ENCODE results near the gene TYW1.
A peak's percentile ranks its signal among the peaks of the same experiment; 100 is the strongest.
"Not testable (repeated sequence)": the region's sequence is repeated elsewhere in the genome, so short reads cannot be mapped to it uniquely, and the experiment has no call there.

Gene TYW1

DNA sequence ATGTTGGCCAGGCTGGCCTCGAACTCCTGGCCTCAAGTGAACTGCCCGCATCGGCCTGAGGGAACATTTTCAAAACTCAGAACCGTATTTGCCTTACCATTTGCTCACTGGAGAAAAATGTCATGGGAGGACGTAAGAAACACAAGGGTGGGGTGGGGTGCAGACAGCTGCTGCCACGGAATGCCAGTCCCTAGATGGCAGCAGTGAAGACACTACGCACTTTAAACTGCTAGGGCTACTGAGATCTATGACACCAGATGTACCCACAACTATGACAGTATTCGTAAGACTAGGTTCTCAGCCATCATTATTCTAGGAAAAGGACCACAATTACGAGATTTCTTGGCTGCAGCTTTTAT lies 2.0 kb upstream of the TYW1 start:
- DNase-seq (ENCODE audit: low spot score): not testable (repeated sequence)

DNA sequence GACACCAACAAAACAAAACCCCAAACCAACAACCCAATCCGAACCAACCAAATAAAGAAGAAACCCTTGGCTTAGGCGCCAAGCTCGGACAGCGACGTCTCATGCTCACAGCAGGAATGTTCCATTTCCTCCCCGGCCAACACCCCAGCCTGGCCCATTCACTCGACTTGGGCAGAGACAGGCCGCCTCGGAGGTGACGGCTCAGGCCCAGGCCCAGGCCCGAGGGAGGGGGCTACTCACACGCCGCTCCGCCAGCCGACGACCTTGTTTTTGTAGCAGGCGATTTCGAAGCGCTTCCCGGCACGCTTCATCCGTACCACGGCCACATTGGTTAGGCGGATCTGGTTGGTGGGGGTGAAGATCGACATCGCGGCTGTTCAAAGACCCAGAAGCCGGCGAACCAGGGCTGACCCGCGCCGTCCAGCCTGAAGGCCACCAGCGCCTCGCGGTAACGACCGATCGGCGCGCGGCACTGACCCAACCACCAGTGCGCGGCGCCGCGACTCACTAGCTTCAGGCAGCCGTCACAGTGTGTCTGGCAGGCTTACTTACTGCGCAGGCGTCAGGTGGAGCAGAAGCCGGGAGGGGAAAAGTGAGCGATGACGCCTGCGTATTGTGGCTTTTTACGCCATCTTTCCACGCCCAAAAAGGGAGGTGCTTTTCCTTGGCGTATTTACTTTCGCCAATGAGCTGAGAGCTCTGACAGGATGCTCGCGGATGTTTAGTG lies 1.4 kb upstream of the TYW1 start, which contains the start of gene SBDS:
Gene SBDS (minus strand): TSS at position 537 of the 727 bp plus-strand sequence. CDS start 169 bp downstream, at position 368.
- peak; percentile 81 for DNase-seq (ENCODE audit: low spot score)

DNA sequence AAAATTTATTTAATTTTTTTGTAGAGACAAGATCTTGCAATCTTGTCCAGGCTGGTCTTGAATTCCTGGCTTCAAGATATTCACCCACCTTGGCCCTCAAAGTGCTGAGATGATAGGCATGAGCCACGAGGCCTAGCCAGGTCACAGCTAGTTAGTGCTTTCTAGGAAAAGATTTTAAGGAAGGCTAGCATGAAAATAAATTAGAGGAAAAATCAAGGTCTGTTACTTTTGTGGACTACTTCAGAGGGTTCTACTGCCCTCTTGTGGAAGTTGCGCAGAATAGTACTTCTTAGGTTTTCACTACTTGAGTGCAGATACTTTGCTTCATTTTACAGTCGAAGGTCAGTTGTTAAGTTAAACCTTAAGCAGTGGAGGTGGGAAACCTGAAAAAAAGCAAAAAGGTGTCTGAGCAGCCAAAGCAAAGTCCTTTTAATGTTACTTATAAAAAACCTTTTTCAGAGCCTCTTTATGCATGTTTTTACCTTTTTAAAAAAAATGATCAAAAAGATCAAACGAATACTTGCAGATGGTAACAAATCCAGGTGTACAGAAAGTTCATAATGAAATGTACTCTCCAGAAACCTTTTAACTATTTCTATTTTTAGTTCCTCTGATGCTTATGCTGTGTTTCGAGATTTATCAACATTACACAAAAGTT lies 4.1 kb downstream of the TYW1 start:
- not testable (repeated sequence) for DNase-seq (ENCODE audit: low spot score)

DNA sequence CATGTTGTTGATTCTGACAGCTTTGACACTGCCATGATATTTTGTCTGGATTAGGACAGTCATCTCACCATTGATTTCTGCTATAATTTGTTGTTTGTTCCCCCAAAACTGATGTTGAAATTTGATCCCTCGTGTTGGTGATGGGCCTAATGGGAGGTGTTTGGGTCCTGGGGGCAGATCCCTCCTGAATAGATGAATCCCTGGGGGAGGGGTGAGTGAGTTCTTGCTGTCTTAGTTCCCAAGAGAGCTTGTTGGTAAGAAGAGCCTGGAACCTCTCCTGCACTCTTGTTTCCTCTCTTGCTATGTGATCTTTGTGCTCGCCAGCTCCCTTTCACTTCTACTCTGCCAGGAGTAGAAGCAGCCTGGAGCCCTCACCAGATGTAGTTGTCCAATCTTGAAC lies 7.5 kb downstream of the TYW1 start:
- DNase-seq (ENCODE audit: low spot score): not testable (repeated sequence)

DNA sequence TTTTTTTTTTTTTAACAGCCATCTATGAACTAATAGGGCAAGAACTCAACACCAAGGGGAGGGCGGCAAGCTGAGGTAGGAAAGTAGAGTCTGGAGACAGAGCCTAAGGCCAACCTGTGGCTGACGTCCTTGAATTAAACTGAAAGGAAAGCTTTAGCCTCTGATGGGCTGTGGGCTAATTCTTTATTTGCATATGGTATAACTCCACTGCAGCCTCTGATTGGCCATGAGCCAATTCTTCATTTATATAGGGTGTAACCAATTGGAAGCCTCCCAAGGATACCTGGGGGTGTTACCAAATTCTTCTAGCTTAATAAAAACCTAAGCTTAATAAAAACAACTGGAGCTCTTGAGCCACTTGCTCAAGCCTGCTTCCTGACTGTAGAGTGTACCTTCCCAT lies 10.3 kb downstream of the TYW1 start:
- no peak for DNase-seq (ENCODE audit: low spot score)

DNA sequence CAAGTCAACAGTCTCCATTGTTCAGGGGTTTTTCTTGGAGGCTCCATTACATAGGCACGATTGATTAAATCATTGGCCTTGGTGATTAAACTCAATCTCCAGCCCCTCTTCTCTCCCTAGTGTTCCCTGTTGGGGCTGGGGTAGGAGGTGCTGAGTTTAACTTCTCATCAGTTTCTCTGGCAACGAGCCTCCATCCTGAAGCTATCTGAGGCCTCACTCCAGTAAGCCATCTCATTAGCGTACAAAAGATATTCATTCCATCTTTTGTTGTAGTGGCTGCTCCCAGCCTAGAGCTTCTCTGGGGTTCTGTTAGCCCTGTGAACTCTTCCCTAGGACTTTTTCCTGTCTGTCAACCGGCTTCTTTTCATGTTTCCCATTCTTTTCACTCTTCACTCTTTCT lies 11.6 kb downstream of the TYW1 start:
- DNase-seq (ENCODE audit: low spot score): no peak

DNA sequence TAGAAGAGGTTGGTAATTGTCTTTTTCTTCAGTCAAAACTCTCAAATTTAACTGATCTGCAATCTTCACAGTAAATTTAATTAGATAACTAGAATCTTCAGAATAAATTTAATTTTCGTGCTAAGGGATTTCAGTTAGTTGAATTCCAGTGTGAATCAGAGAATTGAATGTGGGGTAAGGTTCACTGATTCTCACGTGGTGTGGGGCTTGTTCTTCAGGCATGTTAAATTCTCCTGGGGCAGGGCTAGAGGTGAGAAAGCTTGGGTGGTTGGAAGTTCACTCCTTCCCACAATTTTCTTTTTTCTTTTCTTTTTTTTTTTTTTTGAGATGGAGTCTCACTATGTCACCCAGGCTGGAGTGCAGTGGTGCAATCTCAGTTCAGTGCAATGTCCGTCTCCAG lies 13.0 kb downstream of the TYW1 start:
- not testable (repeated sequence) for DNase-seq (ENCODE audit: low spot score)

DNA sequence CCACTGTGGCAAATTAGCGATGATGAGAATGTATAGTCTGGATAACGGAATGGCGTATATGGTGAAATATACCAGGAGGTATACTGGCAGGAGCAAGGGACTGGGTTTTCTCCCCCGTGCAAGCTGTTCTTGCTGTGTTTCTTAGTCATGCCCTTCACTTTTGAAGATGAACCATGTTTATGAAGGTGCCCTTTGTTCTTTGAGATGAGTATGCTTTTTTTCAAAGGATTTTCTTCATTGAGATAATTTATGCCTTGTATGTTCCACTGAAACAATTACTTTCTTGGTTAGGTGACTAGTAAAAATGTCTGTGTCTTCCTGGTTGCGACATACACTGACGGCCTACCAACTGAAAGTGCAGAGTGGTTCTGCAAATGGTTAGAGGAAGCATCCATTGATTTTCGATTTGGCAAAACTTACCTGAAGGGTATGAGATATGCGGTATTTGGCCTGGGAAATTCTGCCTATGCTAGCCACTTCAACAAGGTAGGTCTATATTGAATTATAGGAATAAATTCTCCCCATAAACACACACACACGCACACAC lies 17.5 kb downstream of the TYW1 start:
- DNase-seq (ENCODE audit: low spot score): peak; percentile 64

DNA sequence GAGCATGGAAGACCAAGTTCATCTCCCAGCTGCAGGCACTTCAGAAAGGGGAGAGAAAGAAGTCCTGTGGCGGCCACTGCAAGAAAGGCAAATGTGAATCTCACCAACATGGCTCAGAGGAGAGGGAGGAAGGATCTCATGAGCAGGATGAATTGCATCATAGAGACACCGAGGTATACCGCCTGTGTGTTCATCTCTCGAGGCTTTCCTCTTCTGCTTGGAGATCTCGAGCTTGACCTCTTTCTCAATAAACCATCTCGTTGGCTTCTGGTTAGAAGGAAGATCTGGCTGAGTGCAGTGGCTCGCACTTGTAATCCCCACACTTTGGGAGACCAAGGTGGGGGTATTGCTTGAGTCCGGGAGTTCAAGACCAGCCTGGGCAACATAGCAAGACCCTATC lies 21.3 kb downstream of the TYW1 start:
- not testable (repeated sequence) for DNase-seq (ENCODE audit: low spot score)

DNA sequence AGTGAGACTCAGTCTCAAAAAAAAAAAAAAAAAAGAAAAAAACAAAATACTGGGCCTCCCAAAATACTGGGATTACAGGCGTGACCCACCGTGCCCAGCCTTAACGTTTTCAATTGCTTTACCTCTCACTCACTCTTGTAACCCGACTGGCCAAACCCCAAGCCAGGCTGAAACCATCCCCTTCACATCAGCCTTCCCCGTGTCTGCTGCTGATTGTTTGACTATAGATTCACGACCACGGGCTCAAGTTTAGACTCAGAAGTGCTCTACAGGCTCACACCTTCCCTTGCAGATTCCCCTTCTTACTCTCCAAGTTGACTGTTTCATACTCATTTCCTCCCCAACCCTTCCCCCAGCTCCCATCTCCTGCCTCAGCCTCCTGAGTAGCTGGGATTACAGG lies 22.3 kb downstream of the TYW1 start:
- DNase-seq (ENCODE audit: low spot score): no peak

DNA sequence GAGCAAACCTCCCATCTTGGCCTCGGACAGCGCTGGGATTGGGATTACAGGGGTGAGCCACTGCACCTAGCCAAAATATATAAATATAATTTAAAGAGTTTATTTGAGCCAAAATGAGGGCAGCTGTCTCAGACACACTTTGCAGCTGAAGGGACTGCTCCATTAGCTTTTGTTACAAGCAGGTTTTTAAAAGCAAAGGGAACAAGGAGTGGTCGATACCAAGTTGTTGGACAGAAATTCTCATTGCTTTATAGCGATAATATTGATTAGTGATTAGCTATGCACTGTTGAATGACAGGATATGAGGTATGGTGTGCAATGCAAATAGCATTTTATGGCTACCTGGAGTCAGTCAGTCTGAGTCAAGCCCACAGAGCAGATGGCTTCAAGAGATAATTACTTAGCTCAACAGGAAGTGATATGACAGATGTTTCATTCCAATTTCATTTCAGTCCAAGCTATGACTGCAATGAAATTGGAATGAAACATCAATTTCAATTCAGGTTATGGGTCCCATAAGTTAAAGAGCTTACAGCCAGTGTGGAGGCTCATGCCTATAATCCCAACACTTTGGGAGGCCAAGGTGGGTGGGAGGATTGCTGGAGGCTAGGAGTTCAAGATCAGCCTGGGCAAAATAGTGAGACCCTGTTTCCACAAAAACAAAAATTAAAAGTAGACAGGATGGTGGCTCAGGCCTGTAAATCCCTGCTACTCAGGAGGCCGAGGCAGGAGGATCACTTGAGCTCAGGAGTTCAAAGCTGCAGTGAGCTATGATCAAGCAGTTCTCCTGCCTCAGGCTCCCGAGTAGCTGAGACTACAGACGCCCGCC lies 23.1 kb downstream of the TYW1 start:
- DNase-seq (ENCODE audit: low spot score): no peak

DNA sequence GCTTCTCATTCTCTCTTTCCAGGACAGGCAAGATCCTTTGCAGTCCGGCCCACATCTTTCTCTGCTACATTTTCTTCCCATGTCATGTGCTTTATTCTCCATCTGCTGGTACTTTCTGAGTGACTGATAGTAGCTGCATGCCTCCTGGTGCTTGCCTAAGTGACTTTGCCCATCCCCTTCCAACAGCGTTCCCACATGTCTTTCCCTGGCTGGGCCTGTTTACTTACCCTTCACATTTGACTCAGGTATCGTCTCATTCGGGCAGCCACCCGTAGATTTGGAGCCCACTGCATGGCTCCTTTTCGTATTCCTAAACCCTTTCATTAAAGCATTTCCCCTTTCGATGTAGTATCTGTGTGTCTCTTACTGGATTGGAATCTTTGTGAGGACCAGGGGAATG lies 24.6 kb downstream of the TYW1 start:
- DNase-seq (ENCODE audit: low spot score): no peak

DNA sequence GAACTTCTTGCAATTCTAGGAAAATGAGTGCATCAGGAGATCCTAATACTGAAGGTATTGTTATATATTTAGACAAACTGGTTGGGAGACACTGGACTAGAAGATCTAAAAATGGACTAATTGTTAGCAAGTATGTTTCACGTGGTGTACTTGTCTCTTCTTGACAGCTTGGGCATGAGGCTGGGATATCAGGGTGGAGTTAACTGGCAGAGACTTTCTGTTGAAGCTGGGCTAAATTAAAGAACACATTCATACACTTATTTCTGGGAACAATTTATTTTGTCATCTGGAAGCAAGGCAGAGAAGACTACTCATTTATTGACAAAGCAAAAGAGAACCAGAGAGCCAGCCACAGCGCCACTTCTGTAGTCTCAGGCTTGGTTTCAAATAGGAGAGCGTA lies 25.9 kb downstream of the TYW1 start:
- peak; percentile 67 for DNase-seq (ENCODE audit: low spot score)

DNA sequence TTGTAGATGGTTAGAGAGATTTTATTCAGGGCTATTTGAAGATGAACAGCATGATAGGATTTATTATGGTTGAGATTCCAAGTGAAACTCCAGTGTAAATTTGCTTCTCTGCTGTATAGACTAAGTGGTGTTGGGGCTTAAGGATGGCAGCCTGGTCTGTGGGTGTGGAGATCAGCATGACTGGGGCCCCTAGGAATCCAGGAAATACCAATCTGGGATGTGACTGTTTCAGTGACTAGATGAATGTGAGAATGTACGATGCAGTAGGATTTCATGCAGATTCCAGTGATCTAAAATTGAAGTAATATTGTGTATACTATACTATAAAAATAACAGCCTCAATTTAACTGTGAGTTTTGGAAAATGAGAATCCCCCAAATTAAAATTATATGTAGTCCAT lies 28.8 kb downstream of the TYW1 start:
- not testable (repeated sequence) for DNase-seq (ENCODE audit: low spot score)

DNA sequence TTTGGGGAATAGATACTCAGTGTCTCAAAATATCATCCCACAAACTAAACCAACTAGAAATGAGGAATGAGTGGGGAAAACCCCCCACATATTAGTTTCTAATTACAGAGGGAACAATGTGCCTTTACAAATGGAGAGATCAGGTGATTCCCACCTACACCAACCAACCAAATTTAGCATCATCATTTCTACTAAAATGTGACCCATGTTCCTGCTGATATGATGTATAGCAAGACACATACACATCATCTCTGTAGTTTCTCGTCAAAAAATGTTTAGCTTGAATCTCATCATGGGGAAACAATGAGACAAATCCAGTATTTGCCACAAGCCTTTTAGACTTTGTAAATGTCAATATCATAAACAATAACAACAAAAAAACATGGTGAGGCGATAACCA lies 35.1 kb downstream of the TYW1 start:
- DNase-seq (ENCODE audit: low spot score): not testable (repeated sequence)

DNA sequence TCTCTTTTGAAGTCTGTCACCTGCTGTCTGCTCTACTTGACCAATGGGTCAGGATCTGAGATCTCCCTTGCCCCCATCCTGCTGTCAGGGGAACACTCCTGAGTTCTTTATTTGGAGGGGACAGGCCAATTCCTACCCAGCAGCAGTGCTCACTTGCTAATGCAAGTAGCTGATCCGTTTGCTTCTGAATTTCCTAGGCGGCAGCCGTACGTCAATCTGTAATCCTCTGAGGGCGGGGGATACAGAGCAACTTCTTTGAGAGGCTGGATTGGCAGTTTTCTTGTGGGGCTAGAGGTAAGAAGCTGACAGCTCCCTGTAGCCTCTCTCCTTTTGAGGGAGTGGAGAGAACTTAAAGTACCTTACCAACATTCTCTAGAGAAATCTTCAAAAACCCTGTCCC lies 36.6 kb downstream of the TYW1 start:
- DNase-seq (ENCODE audit: low spot score): no peak

DNA sequence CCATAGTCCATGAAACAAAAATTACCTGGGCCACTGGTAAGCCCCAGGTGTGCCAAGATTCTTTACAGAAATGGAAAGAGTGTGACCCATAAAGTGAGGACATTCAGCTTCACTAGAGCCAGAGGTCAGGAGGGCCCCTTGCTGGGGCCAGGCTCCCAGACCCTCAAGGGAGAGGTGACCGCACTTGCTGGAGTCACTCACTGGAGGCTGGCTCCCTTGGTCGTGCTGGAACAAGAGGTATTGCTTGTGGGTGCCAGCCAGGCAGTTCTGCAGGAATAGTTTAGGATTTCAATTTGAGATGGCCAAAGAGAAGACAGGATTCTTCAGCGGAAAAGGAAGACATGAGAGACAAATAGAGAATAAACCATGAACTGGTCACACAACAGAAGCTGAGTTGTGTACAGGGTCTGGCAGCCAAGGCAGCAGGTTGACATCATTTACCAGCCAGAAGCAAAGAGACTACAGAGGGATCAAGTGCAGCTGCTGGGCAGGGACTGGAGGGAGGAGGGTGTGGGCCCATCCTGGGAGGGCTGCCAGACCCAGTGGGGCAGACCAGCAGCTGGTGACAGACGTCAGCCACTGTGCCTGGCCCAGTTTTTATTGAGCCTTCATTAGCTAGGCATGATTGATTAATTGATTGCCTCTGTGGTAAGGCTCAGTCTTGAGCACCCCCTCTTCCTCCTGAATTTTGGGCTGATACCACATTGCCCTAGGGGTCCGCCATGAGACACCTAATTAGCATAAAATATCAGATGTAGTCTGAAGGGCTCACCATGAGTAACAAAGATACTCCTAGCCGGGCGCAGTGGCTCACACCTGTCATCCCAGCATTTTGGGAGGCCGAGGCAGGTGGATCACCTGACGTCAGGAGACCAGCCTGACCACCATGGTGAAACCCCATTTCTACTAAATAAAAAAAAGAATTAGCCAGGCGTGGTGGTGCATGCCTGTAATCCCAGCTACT lies 40.1 kb downstream of the TYW1 start:
- DNase-seq (ENCODE audit: low spot score): not testable (repeated sequence)

DNA sequence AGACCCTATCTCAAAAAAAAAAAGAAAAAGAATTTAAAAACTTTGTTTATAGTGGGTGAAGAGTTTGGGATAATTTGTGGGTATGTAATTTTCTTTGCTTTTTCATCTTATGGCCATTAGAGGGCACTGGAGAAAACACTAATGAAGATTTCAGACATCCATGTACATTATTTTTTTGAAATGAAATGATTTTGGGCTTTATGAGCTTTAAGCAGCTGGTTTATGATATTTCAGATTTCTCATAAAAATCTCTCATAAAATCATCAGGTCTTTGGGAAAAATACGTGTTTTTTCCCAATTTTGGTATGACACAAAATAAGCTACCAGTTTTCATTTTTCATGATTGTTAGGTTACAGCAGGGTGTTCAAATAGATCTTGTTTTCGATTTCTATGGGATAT lies 44.2 kb downstream of the TYW1 start:
- DNase-seq (ENCODE audit: low spot score): not testable (repeated sequence)

DNA sequence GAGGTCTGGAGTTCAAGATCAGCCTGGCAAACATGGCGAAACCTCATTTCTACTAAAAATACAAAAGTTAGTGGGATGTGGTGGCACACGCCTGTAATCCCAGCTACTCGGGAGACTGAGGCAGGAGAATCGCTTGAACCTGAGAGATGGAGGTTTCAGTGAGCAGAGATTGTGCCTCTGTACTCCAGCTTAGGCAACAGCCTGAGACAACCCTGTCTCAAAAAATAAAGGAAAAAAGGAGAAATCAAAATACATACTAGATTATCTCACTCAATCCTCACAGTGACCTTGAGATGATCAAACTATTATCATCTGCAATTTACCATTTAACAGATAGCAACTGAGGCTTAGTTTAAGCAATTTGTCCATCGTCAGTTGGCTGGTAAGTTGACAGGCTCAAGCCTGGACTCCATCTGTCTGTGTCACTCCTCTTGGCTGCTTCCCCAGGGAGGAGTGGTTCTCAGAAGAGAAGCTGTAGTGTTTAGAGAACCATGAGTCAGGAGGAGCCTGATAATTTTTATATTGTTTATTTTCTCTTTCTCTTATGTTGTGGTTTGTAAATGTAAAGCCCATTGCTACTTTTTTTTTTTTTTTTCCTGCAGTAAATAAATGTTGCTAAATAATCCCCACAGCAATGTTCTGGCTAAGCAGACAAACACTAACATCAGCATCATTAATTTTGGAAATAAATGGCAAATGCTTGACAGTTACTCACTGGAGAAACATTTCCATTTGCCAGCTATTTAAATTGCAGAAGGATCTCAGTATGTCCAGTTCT lies 46.3 kb downstream of the TYW1 start:
- DNase-seq (ENCODE audit: low spot score): not testable (repeated sequence)

DNA sequence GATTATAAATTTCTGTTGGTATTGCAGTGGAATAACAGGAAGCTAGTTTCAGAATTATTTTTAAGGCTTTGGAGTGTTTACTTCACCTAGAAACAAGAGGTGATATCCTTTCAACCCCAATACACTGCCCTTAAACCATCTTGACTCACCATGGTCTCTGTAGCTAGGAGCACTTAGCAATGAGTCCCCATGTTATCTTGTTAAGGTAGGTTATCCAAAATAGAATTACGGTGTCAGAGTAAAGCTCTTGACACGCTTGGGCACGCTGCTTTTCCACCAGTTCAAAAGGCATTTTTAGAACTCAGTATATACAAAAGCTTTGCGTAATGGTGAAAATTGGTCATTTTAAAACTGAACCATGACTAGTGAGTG lies 46.9 kb downstream of the TYW1 start:
- DNase-seq (ENCODE audit: low spot score): not testable (repeated sequence)

Data from COLO829 (cell line).